Measurements from ENCODE around the gene PJA2.
A peak's percentile ranks its signal among the peaks of the same experiment; 100 is the strongest.
"Not testable (repeated sequence)": the region's sequence is repeated elsewhere in the genome, so short reads cannot be mapped to it uniquely, and the experiment has no call there.

Gene PJA2

DNA sequence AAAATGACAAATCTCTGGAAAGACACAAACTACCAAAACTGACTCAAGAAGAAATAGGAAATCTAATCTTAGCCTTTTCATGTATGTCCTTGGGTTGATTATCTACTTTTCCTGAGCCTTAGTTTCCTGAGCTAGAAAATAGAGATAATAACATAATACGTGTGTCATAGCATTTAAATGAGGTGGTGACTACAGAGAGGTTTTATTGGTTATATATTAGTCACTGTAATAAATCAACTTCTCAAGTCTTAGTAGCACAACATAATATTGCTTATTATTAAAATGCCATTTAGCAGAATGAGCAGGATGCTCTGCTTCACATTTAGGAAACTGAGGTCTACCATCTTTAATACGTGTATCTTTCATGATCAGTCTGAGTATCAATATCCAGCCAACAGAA, 7.1 kb upstream of the PJA2 start:
- Histone ChIP-seq H3K27ac (replicated peaks) (no peak overlapping the region), H3K27me3 (ENCODE audit: insufficient read depth, poor library complexity, severe bottlenecking) (no peaks in the 10 kb centered on the region), H3K4me3 (replicated peaks; ENCODE audit: insufficient read depth, low read length) (no peak overlapping the region)
- DNase-seq (ENCODE audit: low read depth in 1 of 2, low spot score in 1 of 2), result no peak
- TF ChIP-seq, protein P1, sequence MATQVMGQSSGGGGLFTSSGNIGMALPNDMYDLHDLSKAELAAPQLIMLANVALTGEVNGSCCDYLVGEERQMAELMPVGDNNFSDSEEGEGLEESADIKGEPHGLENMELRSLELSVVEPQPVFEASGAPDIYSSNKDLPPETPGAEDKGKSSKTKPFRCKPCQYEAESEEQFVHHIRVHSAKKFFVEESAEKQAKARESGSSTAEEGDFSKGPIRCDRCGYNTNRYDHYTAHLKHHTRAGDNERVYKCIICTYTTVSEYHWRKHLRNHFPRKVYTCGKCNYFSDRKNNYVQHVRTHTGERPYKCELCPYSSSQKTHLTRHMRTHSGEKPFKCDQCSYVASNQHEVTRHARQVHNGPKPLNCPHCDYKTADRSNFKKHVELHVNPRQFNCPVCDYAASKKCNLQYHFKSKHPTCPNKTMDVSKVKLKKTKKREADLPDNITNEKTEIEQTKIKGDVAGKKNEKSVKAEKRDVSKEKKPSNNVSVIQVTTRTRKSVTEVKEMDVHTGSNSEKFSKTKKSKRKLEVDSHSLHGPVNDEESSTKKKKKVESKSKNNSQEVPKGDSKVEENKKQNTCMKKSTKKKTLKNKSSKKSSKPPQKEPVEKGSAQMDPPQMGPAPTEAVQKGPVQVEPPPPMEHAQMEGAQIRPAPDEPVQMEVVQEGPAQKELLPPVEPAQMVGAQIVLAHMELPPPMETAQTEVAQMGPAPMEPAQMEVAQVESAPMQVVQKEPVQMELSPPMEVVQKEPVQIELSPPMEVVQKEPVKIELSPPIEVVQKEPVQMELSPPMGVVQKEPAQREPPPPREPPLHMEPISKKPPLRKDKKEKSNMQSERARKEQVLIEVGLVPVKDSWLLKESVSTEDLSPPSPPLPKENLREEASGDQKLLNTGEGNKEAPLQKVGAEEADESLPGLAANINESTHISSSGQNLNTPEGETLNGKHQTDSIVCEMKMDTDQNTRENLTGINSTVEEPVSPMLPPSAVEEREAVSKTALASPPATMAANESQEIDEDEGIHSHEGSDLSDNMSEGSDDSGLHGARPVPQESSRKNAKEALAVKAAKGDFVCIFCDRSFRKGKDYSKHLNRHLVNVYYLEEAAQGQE (IDR thresholded peaks at IDR 0.05; ENCODE audit: insufficient replicate concordance, low read depth), result no peak
- TF ChIP-seq SPI1 (IDR thresholded peaks at IDR 0.05; ENCODE audit: borderline replicate concordance, low read depth), result no peak
- TF ChIP-seq POLR2AphosphoS5 (IDR thresholded peaks at IDR 0.05; ENCODE audit: low read depth), result no peak

DNA sequence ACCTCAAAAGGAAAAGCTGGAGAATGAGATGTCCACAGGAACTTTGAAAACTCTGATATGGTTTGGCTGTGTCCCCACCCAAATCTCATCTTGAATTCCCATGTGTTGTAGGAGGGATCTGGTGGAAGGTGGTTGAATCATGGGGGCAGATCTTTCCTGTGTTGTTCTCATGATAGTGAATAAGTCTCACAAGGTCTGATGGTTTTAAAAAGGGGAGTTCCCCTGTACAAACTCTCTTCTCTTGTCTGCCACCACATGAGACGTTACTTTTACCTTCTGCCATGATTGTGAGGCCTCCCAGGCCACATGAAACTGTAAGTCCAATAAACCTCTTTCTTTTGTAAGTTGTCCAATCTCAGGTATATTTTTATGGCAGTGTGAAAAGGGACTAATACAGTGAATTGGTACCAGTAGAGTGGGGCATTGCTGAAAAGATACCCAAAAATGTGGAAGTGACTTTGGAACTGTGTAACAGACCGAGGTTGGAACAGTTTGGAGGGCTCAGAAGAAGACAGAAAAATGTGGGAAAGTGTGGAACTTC, 4.2 kb upstream of the PJA2 start:
- DNase-seq (ENCODE audit: low read depth in 1 of 2, low spot score in 1 of 2); H3K27ac ChIP-seq (replicated peaks); H3K27me3 ChIP-seq (ENCODE audit: insufficient read depth, poor library complexity, severe bottlenecking); H3K4me3 ChIP-seq (replicated peaks; ENCODE audit: insufficient read depth, low read length): not testable (repeated sequence)

DNA sequence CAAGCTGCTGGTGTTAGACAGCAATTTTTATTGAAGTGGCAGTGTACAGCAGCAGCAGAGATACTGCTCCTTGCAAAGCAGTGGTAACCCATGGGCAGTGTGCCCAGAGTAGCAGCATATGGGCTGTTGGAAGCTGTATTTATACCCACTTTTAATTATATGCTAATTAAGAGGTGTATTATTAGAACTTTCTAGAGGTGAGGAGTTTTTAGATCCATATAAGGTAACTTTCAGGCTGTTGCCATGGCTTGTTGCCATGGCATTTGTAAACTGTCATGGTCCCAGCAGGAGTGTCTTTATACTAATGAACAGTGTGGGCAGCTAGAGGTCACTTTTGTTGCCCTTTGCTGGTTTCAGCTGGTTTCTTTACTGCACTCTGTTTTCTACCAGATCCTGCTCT, 3.7 kb upstream of the PJA2 start:
- TF ChIP-seq, protein P1 (IDR thresholded peaks at IDR 0.05; ENCODE audit: insufficient replicate concordance, low read depth), result no peak
- TF ChIP-seq POLR2AphosphoS5 (IDR thresholded peaks at IDR 0.05; ENCODE audit: low read depth) (no peak), GABPA (IDR thresholded peaks at IDR 0.05; ENCODE audit: low read depth) (no peak), SPI1 (IDR thresholded peaks at IDR 0.05; ENCODE audit: borderline replicate concordance, low read depth) (no peak)
- TF ChIP-seq, protein P2, sequence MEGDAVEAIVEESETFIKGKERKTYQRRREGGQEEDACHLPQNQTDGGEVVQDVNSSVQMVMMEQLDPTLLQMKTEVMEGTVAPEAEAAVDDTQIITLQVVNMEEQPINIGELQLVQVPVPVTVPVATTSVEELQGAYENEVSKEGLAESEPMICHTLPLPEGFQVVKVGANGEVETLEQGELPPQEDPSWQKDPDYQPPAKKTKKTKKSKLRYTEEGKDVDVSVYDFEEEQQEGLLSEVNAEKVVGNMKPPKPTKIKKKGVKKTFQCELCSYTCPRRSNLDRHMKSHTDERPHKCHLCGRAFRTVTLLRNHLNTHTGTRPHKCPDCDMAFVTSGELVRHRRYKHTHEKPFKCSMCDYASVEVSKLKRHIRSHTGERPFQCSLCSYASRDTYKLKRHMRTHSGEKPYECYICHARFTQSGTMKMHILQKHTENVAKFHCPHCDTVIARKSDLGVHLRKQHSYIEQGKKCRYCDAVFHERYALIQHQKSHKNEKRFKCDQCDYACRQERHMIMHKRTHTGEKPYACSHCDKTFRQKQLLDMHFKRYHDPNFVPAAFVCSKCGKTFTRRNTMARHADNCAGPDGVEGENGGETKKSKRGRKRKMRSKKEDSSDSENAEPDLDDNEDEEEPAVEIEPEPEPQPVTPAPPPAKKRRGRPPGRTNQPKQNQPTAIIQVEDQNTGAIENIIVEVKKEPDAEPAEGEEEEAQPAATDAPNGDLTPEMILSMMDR (IDR thresholded peaks at IDR 0.05; ENCODE audit: insufficient read depth, low read length), result no peak
- Histone ChIP-seq H3K27ac (replicated peaks) (peak overlapping the region; percentile 50), H3K4me3 (replicated peaks; ENCODE audit: insufficient read depth, low read length) (no peak overlapping the region), H3K27me3 (ENCODE audit: insufficient read depth, poor library complexity, severe bottlenecking) (no peaks in the 10 kb centered on the region)
- no peak for DNase-seq (ENCODE audit: low read depth in 1 of 2, low spot score in 1 of 2)

DNA sequence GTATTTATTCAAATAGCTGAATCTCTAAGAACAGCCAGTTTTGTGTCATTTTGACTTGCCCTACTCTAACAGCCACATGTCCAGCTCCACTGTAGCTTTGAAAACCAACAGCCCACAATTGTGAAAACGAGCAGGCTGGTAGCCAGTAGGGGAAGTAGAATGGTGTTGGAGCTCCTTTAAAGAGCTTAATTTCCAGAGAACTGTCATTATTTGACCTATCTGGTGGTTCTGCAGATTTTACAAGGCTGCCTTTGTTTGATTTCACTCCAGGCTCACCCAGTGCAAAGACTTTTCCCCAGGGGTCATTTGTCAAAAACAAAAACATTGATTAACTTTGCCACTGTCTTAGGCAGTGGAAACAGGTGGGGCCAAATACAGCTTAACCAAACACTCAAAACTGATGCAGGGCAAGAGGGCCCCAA, 3.2 kb upstream of the PJA2 start:
- TF ChIP-seq, protein P1 (IDR thresholded peaks at IDR 0.05; ENCODE audit: insufficient replicate concordance, low read depth), result no peak
- TF ChIP-seq GABPA (IDR thresholded peaks at IDR 0.05; ENCODE audit: low read depth) (no peak), SPI1 (IDR thresholded peaks at IDR 0.05; ENCODE audit: borderline replicate concordance, low read depth) (no peak), POLR2AphosphoS5 (IDR thresholded peaks at IDR 0.05; ENCODE audit: low read depth) (no peak)
- TF ChIP-seq, protein P2 (IDR thresholded peaks at IDR 0.05; ENCODE audit: insufficient read depth, low read length), result no peak
- no peak overlapping the region for H3K4me3 ChIP-seq (replicated peaks; ENCODE audit: insufficient read depth, low read length)
- peak overlapping the region; percentile 50 for H3K27ac ChIP-seq (replicated peaks)

More for the DNA sequence above, 3.2 kb upstream of the PJA2 start:
- DNase-seq (ENCODE audit: low read depth in 1 of 2, low spot score in 1 of 2), result peak in 1 of 2 experiments; percentile 43
- H3K27me3 ChIP-seq (ENCODE audit: insufficient read depth, poor library complexity, severe bottlenecking), result no peaks in the 10 kb centered on the region

All from HL-60 (cell line).